Measurements from ENCODE around the gene MUC5AC.
"Not testable (repeated sequence)": the region's sequence is repeated elsewhere in the genome, so short reads cannot be mapped to it uniquely, and the experiment has no call there.

The MUC5AC gene

DNA sequence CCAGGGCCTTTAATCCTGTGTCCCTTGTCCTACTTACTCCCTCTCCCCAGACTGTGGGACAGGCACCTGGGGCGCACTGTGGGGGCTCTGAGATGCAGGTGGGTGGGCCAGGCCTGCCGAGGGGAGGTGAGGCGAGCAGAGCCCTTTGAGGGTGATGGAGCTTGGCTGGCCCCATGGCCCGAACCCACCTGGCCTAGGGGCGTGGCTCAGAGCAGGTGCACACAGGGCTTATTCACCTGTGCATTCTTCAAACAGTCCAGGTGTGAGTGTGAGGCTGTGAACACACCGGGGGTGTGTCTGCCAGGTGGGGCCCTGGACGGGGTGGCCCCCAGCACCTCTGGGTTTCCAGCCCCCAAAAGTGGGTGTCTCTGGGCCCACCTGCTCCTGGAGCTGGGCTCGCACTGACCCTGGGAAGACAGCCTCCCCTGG is 9.0 kb upstream of the MUC5AC start:
- no peak for DNase-seq (ENCODE audit: low read depth in 2 of 2, low spot score in 1 of 2)

DNA sequence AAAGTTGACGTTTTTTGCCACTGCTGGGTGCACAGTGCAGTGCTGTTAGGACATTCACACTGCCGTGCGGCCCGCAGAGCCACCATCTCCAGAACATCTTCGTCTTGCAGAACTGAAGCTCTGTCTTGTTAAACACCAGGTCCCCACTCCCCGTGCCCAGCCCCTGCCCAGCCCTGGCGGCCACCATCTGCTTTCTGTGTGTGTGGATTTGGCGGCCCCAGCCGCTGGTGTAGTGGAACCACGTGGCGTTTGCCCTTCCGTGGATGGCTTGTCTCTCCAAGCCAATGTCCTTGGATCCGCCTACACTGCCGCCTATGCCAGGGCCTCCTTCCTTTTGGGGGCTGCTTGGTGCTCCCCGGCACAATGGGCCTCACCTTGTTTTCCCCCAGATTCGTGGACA is 8.2 kb upstream of the MUC5AC start:
- no peak for DNase-seq (ENCODE audit: low read depth in 2 of 2, low spot score in 1 of 2)

DNA sequence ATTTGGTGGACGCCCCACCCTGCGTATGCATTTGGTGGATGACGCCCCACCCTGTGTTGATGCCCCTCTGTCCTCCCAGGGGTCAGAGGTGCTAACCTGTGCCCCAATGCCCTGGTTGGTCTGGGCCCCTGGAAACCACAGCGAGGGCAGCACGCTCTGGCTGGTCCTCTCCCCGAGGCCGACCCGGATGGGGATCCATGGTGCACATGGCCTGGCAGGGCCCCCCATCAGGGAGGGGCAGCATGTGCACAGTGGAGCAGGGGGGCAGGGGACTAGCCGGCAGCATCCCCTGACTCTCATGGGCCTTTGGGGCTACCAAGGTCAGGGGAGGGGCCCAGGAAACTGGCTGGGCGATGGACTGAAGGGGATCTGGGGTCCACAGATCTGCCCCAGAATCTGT is 7.6 kb upstream of the MUC5AC start:
- DNase-seq (ENCODE audit: low read depth in 2 of 2, low spot score in 1 of 2): no peak

DNA sequence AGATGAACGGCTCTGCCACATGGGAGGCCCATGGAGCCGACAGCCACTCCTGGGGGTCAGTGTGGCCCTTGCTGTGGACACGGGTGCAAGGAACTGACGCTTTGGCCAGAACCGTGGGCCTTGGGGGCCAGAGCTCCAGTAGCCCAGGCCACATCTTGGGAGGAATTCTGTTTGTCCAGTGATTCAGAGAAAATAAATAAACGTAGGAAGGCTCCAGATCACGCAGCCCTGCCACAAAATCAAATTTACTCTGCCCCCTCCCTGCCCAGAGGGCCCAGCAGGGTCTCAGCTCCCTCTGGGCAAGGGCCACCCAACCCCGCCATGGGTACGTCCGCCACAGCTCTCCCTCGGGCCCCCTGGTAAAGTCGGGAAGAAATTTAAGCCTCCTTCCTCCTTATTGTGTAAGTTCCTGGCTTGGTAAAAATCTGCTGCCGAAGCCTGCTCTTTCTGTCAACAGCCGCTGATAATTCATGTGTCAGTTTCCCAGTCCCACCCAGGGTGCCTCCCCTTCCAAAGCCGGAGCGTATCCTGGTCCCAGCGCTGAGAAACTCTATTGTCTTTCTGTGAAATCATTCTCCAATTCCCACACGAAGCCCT is 6.9 kb upstream of the MUC5AC start:
- DNase-seq (ENCODE audit: low read depth in 2 of 2, low spot score in 1 of 2): no peak

DNA sequence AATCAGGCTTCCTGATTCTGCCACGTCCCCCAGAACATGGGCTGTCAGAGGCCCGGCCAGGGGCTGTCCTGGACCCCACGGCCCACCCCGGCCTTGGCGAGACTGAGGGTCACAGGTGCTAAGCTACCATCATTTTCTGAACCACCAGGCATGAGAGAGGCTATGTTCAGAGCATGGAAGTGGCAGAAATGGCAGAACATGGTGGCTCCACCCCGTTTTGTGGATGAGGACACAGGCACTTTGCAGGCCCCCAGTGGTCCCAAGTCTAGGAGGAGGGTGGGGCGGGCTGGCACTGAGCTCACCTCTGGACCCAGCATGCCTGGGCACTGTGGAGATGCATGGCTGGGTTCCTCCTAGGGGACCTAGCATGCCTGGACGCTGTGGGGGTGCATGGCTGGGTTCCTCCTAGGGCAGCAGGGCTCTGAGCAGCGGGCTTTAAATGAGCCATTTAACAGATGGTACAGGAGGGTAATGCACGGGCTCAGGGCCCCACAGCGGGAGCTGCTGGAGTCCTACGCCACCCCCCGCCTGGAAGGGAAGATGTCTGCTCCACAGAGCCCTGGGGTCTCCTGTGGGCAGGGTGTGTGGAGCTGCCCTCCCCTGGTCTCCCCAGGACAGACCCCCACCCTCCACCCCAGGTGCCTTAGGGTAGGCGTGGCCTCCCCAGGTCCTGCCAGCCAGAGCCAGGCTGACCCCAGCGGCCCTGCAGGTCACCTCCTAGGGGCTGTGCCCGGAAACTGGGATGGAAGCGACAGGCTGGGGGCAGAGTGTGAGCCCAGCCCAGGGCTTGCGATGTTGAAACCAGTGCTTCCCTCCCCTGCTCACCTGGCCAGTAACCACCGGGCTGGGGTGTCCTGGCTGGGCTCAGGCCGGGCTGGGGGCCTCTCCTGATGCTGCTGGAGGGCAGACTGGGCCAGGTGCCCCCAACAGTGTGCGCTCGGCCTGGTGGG is 6.1 kb upstream of the MUC5AC start:
- no peak for DNase-seq (ENCODE audit: low read depth in 2 of 2, low spot score in 1 of 2)

DNA sequence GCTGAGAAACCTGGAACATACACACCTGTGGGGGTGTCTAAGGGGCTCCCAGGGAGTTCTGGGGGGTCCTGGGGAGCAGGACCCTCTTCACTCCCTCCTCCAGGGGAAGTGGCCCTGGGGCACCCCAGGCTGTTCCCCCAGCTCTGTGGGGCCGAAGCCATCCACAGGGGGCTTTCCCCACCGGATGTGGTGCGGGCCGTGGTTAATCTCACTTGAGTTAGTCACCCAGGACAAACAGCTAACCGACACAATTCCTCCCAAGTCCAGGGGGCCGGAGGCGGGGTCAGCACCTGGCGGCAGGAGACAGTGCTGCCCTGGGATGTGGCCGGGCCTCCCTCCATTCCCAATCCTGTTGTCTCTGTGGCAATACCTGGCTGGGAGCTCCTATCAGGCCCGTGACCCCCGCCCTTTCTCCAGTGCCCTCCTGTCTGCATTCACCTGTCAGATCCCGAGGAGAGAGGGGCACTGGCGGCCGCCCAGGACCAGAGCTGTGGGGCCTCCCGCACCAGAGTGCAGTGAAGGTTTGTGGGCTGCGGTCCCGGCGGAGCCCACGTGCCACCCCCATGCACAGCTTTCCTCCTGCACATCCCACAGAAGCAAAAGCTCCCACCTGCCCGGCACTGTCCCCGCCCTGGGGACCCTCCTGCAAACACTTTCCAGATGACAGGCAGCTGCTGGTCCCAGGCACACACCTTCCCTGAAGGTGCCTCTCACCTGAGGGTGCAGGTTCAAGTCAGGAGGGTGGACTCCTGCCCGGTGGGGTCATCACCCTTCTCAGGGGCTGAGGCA is 5.2 kb upstream of the MUC5AC start:
- DNase-seq (ENCODE audit: low read depth in 2 of 2, low spot score in 1 of 2): no peak

DNA sequence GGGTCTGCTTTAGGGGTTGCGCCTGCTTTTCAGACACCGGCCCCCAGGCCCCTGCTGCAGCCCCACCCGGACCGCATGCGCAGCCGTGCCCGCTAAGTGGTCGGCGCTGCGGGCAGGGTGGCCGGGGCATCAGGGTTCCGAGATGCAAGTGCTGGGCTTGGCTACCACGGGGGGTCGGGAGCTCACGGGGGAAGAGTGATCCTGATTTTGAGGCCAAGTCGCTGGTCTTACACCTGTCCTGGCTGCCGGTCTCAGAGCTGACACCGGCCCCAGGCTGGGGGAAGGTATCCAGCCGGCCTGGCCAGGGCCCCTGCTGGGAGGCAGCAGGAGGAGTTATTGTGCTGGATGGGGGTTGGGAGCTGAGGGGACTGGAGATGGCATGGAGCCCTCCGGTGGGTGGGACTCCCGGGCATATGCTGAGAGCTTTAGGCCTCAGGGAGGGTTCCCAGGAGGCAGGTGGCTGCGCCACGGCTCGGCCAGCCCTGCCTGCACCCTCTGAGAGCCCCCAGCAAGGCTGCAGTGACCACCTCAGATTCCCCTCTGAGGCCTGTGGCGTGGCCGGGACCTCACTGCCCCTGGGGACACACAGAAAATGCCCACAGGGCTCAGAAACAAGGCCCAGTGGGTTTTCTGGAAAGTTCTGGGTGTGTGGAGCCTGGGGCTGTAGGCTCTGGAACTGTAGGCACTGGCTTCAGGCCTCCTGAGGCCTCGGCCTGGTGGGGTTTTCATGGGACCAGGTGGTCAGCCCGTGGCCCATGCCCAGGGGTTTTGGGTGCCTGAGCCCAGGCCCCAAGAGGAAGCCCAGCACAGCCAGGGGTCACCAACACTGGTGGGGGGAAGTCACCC is 4.4 kb upstream of the MUC5AC start:
- DNase-seq (ENCODE audit: low read depth in 2 of 2, low spot score in 1 of 2): no peak

DNA sequence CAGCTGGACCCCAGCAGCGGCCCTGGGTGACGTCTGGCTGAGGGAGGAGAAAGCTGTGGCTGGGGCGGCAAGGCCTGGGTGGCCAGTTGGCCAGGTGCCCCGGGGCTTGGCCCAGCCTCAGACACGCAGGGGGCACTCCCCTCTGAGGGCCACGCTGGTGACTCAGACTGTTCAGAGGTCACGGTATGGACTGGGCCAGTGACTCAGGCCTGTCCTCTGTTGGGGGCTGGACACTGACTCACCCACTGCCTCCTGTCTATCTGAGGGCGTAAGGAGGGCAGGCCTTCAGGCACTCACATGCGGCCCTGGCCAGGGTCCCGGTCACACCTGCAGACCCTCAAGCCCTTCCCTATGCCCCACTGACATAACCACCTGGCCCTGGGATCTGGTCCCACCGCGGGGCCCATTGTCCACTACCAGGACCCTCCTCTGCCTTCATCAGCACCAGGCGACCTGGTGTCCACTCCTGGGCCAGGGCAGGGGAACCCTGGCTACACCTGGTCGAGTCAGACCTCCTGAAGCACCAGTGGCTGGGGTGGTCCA is 3.7 kb upstream of the MUC5AC start:
- no peak for DNase-seq (ENCODE audit: low read depth in 2 of 2, low spot score in 1 of 2)

DNA sequence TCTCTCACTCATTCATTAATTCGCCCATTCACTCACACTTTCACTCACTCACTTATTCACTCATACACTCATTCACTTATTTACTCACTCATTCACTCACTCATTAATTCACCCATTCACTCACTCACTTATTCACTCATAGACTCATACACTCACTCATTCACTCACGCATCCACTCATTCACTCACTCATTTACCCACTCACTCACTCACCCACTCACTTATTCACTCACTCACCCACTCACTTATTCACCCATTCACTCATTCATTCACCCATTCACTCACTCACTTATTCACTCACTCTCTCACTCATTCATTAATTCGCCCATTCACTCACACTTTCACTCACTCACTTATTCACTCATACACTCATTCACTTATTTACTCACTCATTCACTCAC is 3.1 kb upstream of the MUC5AC start:
- DNase-seq (ENCODE audit: low read depth in 2 of 2, low spot score in 1 of 2): not testable (repeated sequence)

DNA sequence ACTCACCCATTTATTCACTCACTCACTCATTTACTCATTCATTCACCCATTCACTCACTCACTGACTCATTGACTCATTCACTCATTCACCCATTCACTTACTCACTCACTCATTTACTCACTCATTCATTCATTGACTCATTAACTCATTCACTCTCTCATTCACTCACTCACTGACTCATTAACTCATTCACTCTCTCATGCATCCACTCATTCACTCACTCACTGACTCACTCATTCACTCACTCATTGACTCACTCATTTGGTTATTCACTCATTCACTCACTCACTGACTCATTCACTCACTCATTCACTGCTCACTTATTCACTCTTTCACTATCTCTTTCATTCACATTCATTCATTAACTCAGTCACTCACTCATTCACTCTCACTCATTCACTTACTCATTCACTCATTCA is 2.5 kb upstream of the MUC5AC start:
- no peak for DNase-seq (ENCODE audit: low read depth in 2 of 2, low spot score in 1 of 2)

DNA sequence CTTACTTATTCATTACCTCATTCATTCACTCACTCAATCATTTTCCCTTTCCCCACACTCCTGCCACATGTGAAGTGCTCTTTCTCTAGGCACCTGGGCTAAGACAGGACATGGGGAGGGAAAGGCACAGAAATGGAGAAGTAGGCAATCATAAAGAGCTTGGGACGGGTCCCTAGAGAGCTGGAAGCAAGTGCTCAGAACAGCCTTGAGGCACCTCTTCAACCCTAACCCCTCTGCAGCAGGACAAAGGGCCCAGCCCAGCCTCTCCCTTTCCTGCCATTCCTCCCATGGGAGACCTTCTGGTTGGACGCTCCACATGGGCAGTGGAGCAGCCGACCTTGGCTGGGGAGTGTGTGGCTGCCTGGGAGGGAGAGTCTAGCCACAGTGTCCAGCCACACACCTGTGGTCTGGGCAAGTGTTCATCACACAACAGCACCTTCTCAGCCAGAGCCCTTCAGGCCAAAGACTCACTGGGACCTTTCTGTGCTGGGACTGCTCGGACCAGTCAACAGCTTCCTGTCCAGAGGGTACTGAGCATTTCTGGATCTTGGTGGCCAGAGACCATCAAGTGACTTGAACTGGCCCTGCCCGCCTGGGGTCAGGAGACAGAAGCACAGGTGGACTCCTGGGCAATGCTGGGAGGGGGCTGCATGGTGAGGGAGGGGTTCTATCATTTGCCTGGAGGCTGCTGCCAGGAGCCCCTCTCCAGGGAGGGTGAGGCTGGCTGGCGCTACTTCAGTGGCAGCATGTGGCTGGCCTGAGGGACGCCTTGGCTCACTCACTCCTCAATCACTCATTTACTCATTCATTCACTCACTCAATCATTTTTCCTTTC is 1.0 kb upstream of the MUC5AC start:
- no peak for DNase-seq (ENCODE audit: low read depth in 2 of 2, low spot score in 1 of 2)

DNA sequence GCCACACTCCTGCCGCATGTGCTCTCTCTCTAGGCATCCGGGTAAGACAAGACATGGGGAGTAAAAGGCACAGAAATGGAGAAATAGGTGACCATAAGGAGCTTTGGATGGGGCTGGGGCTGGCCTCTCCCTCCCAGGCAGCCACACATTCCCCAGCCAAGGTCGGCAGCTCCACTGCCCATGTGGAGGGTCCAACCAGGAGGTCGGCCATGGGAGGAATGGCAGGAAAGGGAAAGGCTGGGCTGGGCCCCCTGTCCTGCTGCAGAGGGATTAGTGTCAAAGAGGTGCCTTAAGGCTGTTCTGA is 460 bp upstream of the MUC5AC start:
- no peak for DNase-seq (ENCODE audit: low read depth in 2 of 2, low spot score in 1 of 2)

DNA sequence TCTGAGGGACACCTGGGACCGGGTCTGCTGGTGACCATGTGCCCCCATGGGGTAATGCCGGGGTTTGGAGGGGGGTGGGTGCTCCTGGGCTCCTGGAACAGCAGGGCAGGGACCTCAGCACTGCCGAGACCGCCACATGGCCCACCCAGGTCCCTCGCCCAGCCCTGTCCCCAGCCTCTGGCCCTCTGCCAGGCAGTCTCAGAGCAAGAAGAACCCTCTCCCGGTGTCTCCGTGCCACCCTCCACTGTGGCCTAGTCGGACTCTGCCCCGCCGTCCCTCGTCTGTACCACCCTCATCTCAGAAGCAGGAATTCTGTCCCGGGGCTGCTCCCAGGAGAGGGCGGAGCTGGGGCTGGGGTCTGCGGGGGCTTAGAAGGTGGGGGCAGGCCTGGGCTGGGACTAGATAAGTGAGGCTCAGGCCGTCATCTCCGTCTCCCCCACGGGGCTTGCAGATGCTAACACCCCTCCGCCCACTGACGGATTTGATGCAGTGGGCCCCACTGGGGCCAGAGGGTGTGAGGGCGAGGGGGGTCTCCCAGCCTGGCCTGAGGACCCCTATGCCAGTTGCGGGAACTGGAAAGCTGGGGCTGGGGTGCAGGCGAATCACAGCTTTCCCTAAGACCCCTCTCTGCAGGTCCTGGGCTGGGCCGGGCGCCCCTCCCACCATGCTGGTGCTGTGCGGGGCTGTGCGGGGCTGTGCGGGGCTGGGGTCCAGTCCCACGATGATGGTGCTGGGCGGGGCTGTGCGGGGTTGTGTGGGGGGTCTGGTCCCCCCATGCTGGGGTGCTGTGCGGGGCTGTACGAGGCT is 1.1 kb downstream of the MUC5AC start:
- no peak for DNase-seq (ENCODE audit: low read depth in 2 of 2, low spot score in 1 of 2)

DNA sequence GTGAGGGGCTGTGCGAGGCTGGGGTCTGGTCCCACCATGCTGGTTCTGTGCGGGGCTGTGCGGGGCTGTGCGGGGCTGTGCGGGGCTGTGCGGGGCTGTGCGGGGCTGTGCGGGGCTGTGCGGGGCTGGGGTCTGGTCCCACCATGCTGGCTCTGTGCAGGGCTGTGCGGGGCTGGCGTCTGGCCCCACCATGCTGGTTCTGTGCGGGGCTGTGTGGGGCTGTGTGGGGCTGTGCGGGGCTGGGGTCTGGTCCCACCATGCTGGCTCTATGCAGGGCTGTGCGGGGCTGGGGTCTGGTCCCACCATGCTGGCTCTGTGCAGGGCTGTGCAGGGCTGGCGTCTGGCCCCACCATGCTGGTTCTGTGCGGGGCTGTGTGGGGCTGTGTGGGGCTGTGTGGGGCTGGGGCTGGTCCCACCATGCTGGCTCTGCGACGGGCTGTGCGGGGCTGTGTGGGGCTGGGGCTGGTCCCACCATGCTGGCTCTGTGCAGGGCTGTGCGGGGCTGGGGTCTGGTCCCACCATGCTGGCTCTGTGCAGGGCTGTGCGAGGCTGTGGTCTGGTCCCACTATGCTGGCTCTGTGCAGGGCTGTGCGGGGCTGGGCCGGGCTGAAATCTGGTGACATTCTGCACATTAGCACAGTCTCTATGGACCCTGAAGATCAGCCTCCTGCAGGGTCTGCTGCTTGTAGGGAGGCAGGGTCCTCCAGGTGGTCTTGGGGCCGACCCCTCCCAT is 1.9 kb downstream of the MUC5AC start:
- DNase-seq (ENCODE audit: low read depth in 2 of 2, low spot score in 1 of 2): not testable (repeated sequence)

DNA sequence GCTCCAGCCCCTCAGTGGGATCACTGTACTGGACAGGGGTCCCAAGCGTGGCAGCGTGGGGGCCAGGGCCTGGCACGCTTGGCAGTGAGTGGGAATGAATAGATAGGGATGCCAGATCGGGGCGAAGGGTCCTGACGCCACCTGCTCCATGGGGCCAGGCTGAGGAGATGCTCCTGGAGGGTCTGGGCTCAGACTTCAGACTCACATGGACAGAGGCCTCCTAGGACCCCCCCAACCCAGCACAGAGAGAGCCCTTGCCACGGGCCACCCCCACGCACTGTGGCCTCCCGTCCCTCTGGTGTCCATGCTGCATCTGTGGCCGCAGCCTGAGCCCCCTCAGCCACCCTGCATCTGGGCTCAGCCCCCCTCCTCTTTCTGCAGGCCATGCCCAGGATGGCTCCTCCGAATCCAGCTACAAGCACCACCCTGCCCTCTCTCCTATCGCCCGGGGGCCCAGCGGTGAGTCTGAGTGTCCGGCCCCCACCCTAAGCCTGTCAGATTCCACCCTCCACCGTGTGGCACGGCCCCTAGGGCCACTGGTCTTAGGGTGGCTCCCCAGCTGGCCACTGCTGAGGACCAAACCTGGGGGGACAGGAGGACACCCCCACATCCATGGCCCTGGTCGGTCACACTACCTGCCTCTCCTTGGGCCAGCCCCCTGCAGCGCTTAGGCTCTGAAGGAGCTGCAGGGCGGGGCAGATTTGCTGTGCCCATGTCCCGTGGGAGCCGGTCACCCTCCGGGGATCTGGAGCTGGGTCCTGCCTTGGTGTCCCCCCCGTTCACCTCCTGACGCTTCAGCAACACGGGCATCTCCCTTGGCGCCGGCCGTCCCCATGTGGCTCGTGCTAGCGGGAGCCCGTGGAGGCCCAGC is 2.7 kb downstream of the MUC5AC start:
- no peak for DNase-seq (ENCODE audit: low read depth in 2 of 2, low spot score in 1 of 2)

DNA sequence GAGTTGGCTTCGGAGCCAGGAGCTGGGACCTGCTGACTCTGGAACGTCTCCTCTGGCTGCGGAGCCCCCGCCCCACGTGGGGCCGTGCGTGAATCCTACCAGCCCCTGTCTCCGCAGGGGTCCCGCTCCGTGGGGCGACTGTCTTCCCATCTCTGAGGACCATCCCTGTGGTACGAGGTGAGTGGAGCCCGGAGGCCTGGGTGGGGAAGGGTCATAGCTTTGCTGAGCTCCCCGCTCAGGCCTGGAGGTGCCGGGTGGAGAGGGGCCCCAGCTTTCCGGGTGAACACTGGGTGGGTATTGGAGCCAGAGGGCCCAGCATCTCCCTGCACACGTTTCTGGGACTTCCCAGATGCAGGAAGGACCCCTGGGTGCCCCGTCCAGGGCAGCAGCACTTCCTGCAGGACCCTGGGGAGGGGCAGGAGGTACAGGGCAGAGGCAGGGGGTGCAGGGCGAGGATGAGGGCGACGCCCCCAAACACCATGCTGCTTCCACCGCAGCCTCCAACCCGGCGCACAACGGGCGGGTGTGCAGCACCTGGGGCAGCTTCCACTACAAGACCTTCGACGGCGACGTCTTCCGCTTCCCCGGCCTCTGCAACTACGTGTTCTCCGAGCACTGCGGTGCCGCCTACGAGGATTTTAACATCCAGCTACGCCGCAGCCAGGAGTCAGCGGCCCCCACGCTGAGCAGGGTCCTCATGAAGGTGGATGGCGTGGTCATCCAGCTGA is 3.8 kb downstream of the MUC5AC start:
- DNase-seq (ENCODE audit: low read depth in 2 of 2, low spot score in 1 of 2): no peak

DNA sequence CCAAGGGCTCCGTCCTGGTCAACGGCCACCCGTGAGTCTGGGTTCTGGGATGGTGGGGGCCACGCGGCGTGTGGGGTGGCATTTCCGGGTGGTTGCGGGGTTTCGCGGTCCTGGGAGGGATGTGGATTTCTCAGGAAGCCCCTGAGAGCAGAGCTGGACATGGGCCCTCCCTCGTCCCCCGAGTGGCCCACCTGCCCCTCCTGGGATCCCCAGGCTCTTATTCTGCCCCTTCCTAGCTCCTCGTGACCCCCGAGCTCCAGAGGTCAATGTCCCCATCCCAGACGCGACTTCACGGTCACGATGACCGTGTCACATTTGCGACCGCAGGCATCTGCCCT is 4.4 kb downstream of the MUC5AC start:
- DNase-seq (ENCODE audit: low read depth in 2 of 2, low spot score in 1 of 2): no peak
